Liver (tissue), 3 donors: ENCODE results near the gene ZNF436.

Experiments used
- ATF3 ChIP-seq: IDR thresholded peaks from 2 replicates; pipeline ENCODE4 v1.6.1; 2016; ENCODE audit warnings: antibody characterized with exemption
- CTCF ChIP-seq: fragments of 150-350 bp; IDR thresholded peaks from 2 replicates; pipeline ENCODE4 v1.5.1; 2017; ENCODE audit warnings: improper control_type of control experiment, low read depth, low read length; ENCODE audit not compliant: missing input control
- EGR1 ChIP-seq, 2 donors: IDR thresholded peaks; 2 replicates each; pipeline ENCODE4 v1.6.1; 2016 to 2018; ENCODE audit warnings: antibody characterized with exemption in 2 of 2, low read depth in 2 of 2
- FOXA1 ChIP-seq: IDR thresholded peaks from 2 replicates; pipeline ENCODE4 v1.6.1; 2016; ENCODE audit warnings: antibody characterized with exemption
- MAX ChIP-seq: IDR thresholded peaks from 2 replicates; pipeline ENCODE4 v1.6.1; 2016; ENCODE audit warnings: antibody characterized with exemption
- RAD21 ChIP-seq, 2 donors: IDR thresholded peaks; 2 replicates each; pipeline ENCODE4 v1.6.1; 2016; ENCODE audit warnings: antibody characterized with exemption in 2 of 2, mild to moderate bottlenecking in 2 of 2
- REST ChIP-seq: IDR thresholded peaks from 2 replicates; pipeline ENCODE4 v1.6.1; 2016; ENCODE audit warnings: antibody characterized with exemption, mild to moderate bottlenecking
- TAF1 ChIP-seq: conservative IDR thresholded peaks from 2 replicates; pipeline ENCODE4 v1.6.1; 2016; ENCODE audit warnings: antibody characterized with exemption, mild to moderate bottlenecking
- YY1 ChIP-seq: IDR thresholded peaks from 2 replicates; pipeline ENCODE4 v1.6.1; 2016; ENCODE audit warnings: antibody characterized with exemption, mild to moderate bottlenecking
- donor health status: healthy.
- donor health status: healthy.

- TF ChIP-seq RAD21 (IDR thresholded peaks at IDR 0.05) (no peak), MAX (no peak), CTCF (no peak), TAF1 (no peak), ATF3 (no peak), FOXA1 (no peak), REST (no peak), EGR1 (IDR thresholded peaks at IDR 0.05; ENCODE audit: low read depth in 2 of 2) (no peak), YY1 (no peak)
Measured at GRCh38 chr1:23362218-23362713, 7.4 kb downstream of the ZNF436 start.
